Astrocyte (in vitro differentiated cells and primary cell): ENCODE results near the gene TOR1AIP2.

Experiments used
- CTCF ChIP-seq: IDR thresholded peaks from 2 replicates; pipeline ENCODE4 v1.5.1; 2011; ENCODE audit warnings: low read depth, mild to moderate bottlenecking, inconsistent platforms, low read length, moderate library complexity; ENCODE audit not compliant: insufficient read depth
- EZH2 ChIP-seq: IDR thresholded peaks from 2 replicates; pipeline ENCODE4 v1.6.1; 2012; ENCODE audit warnings: mild to moderate bottlenecking, low read length, inconsistent platforms; ENCODE audit not compliant: insufficient read depth

- no peak for TF ChIP-seq CTCF
- no peak for TF ChIP-seq EZH2
Measured at GRCh38 chr1:179810367-179810715, 67.3 kb downstream of the TOR1AIP2 start.
